Keratinocyte (primary cell): ENCODE data around the gene WEE2. TPM values are rescaled to one million over a fixed set of nuclear protein-coding genes. Genes with fewer than 3 reads are reported as not detected.
A peak's percentile ranks its signal among the peaks of the same experiment; 100 is the strongest.
"Not testable (repeated sequence)": the region's sequence is repeated elsewhere in the genome, so short reads cannot be mapped to it uniquely, and the experiment has no call there.

Source experiments
- DNase-seq: peaks from one replicate; pipeline ENCODE4 v3.0.0-alpha.2; 2011; ENCODE audit warnings: low read depth, missing footprints, low spot score
- FAIRE-seq: peaks from 2 replicates; lab custom pipeline; 2011; peaks lifted over from hg19 to GRCh38; lab: Jason Lieb, UNC
- H2AFZ ChIP-seq: 2 replicates; pipeline ENCODE4 v1.6.0; 2012; ENCODE audit warnings: low read length, control low read depth, inconsistent platforms; ENCODE audit not compliant: control insufficient read depth
- H3K27ac ChIP-seq: 2 replicates; pipeline ENCODE4 v1.5.1; 2011; ENCODE audit warnings: low read length; ENCODE audit not compliant: control insufficient read depth, insufficient read depth
- H3K27me3 ChIP-seq: 3 replicates; pipeline ENCODE4 v1.6.0; 2011; ENCODE audit warnings: low read length; ENCODE audit not compliant: control insufficient read depth, insufficient read depth; ENCODE audit errors: extremely low read depth
- H3K36me3 ChIP-seq, 2 experiments: 2 replicates in 1 of 2; 3 replicates in 1 of 2; pipeline ENCODE4 v1.5.1; 2011; ENCODE audit warnings: low read length in 2 of 2, mild to moderate bottlenecking in 1 of 2; ENCODE audit not compliant: control insufficient read depth in 2 of 2, insufficient read depth in 2 of 2; ENCODE audit errors: extremely low read depth in 1 of 2
- H3K4me1 ChIP-seq: 3 replicates; pipeline ENCODE4 v1.5.1; 2011; ENCODE audit warnings: low read length; ENCODE audit not compliant: control insufficient read depth, insufficient read depth; ENCODE audit errors: extremely low read depth
- H3K4me2 ChIP-seq: 3 replicates; pipeline ENCODE4 v1.6.0; 2011; ENCODE audit warnings: low read depth, low read length; ENCODE audit not compliant: control insufficient read depth, insufficient read depth; ENCODE audit errors: extremely low read depth
- H3K4me3 ChIP-seq, 3 experiments: fragments of 200-600 bp in 1 of 3; sonication (generic) in 1 of 3; 2 replicates in 2 of 3; 3 replicates in 1 of 3; pipeline ENCODE4 v1.5.1; 2011 to 2016; ENCODE audit warnings: low read length in 3 of 3, mild to moderate bottlenecking in 3 of 3, control low read depth in 2 of 3, inconsistent platforms in 1 of 3, low read depth in 1 of 3, mixed read lengths in 1 of 3, mixed run types in 1 of 3, moderate library complexity in 1 of 3; ENCODE audit not compliant: control insufficient read depth in 2 of 3, insufficient read depth in 2 of 3; ENCODE audit errors: extremely low read depth in 1 of 3
- H3K79me2 ChIP-seq: 2 replicates; pipeline ENCODE4 v1.6.0; 2012; ENCODE audit warnings: low read length; ENCODE audit not compliant: control insufficient read depth, insufficient read depth
- H3K9ac ChIP-seq: 3 replicates; pipeline ENCODE4 v1.6.0; 2011; ENCODE audit warnings: low read length; ENCODE audit not compliant: control insufficient read depth, insufficient read depth; ENCODE audit errors: extremely low read depth
- H3K9me1 ChIP-seq: 3 replicates; pipeline ENCODE4 v1.6.0; 2011; ENCODE audit warnings: low read length; ENCODE audit not compliant: control insufficient read depth, insufficient read depth; ENCODE audit errors: extremely low read depth
- H3K9me3 ChIP-seq: 2 replicates; pipeline ENCODE4 v1.5.1; 2012; ENCODE audit warnings: low read depth, low read length; ENCODE audit not compliant: control insufficient read depth
- H4K20me1 ChIP-seq: 3 replicates; pipeline ENCODE4 v1.6.0; 2011; ENCODE audit warnings: low read length; ENCODE audit not compliant: control insufficient read depth, insufficient read depth; ENCODE audit errors: extremely low read depth
- CTCF ChIP-seq, 3 experiments: IDR thresholded peaks in 1 of 3; conservative IDR thresholded peaks in 1 of 3; optimal IDR thresholded peaks in 1 of 3; 2 replicates in 2 of 3; 3 replicates in 1 of 3; pipeline versions ENCODE3 to v1.5.1; 2011; ENCODE audit warnings: low read length in 3 of 3, mild to moderate bottlenecking in 3 of 3, moderate library complexity in 2 of 3, control low read depth in 1 of 3, inconsistent platforms in 1 of 3; ENCODE audit not compliant: insufficient read depth in 2 of 3; ENCODE audit errors: extremely low read depth in 1 of 3
- EZH2 ChIP-seq: IDR thresholded peaks from one replicate; pipeline ENCODE4 v1.6.1; 2012; ENCODE audit warnings: inconsistent platforms, mild to moderate bottlenecking, low read length, moderate library complexity
- dilution Hi-C: fragments of 300-500 bp; cut with MboI; formaldehyde crosslinking; loops from one replicate; pipeline ENCODE4 v1.7.0; 2020; ENCODE audit warnings: low sequenced_read_pairs; ENCODE audit not compliant: extremely low pct_ligation_motif_present
- polyA plus RNA-seq, 5 experiments: library from polyadenylated mRNA; depleted of rRNA in 3 of 5; stranded (reverse) in 3 of 5; stranded (forward) in 1 of 5; unstranded in 1 of 5; fragments of >200 nt; gene quantifications; 1 replicate in 1 of 5; 2 replicates in 3 of 5; 3 replicates in 1 of 5; pipeline versions ENCODE4 v1.2.1 to v1.2.3, GENCODE V29; 2011 to 2012; ENCODE audit warnings: missing spikeins in 2 of 5, low read depth in 1 of 5, low replicate concordance in 1 of 5

Gene WEE2
- polyA plus RNA-seq, 1 donor (not counting 4 experiments of a cell fraction or from before 2014, with no cell fraction given): not detected

- DNase-seq (no peak), FAIRE-seq (no peak)
- H3K9ac ChIP-seq: no peak overlapping the region
- peaks cover 18 to 33% of the 10 kb centered on the region in 2 experiments for H3K36me3 ChIP-seq
- H3K79me2 ChIP-seq: peaks cover 2% of the 10 kb centered on the region
- no peaks in the 10 kb centered on the region for H4K20me1 ChIP-seq
- no peaks in the 10 kb centered on the region for H3K27me3 ChIP-seq
- H3K4me2 ChIP-seq: no peak overlapping the region
- H3K9me1 ChIP-seq: no peaks in the 10 kb centered on the region
- H3K4me1 ChIP-seq: no peaks in the 10 kb centered on the region
- dilution Hi-C loops: no loop called here
- TF ChIP-seq CTCF (optimal IDR thresholded peaks at IDR 0.05 in 1 of 3, IDR thresholded peaks at IDR 0.05 in 1 of 3, conservative IDR thresholded peaks at IDR 0.05 in 1 of 3; ENCODE audit: extremely low read depth in 1 of 3, insufficient read depth in 2 of 3, low read length in 3 of 3) (peak; percentile 43 to 56 (median 54)), EZH2 (no peak)
- no peak overlapping the region for H3K27ac ChIP-seq
- H3K9me3 ChIP-seq: peaks cover 4% of the 10 kb centered on the region
- H3K4me3 ChIP-seq: no peak overlapping the region
- H2AFZ ChIP-seq: no peak overlapping the region
Measured at GRCh38 chr7:141754939-141755338, 46.8 kb downstream of the WEE2 start.

GRCh38 chr7:141763797-141764196 is 55.6 kb downstream of the WEE2 start, which contains the start of gene TAS2R3:
TSS of gene TAS2R3 (plus strand) at chr7:141764097. CDS start at chr7:141764159, 62 bp downstream.
- Histone ChIP-seq H3K36me3 (peaks cover 14 to 22% of the 10 kb centered on the region in 2 experiments), H3K4me3 (no peak within 1 kb of the TSS), H3K9ac (no peak within 1 kb of the TSS), H3K9me3 (no peaks in the 10 kb centered on the region), H3K27ac (no peak within 1 kb of the TSS), H2AFZ (no peak within 1 kb of the TSS), H3K27me3 (no peaks in the 10 kb centered on the region), H3K4me1 (no peaks in the 10 kb centered on the region), H4K20me1 (no peaks in the 10 kb centered on the region), H3K4me2 (no peak within 1 kb of the TSS), H3K9me1 (no peaks in the 10 kb centered on the region), H3K79me2 (no peaks in the 10 kb centered on the region)
- TF ChIP-seq CTCF (optimal IDR thresholded peaks at IDR 0.05 in 1 of 3, IDR thresholded peaks at IDR 0.05 in 1 of 3, conservative IDR thresholded peaks at IDR 0.05 in 1 of 3; ENCODE audit: extremely low read depth in 1 of 3, insufficient read depth in 2 of 3, low read length in 3 of 3): no peak
- no peak for TF ChIP-seq EZH2
- dilution Hi-C loops: no loop called here
- DNase-seq: no peak
- no peak for FAIRE-seq

GRCh38 chr7:141770083-141770583 is 62.0 kb downstream of the WEE2 start:
- dilution Hi-C loops, H3K27me3 ChIP-seq, H3K79me2 ChIP-seq, H3K4me3 ChIP-seq, H3K9ac ChIP-seq, H3K9me1 ChIP-seq, H4K20me1 ChIP-seq, H3K9me3 ChIP-seq, DNase-seq, FAIRE-seq, H3K36me3 ChIP-seq, H3K4me1 ChIP-seq, H3K27ac ChIP-seq, H2AFZ ChIP-seq, H3K4me2 ChIP-seq: not testable (repeated sequence)
